Breast epithelium (tissue), 3 donors: ENCODE data around the gene SPCS2.

Experiments
- CTCF ChIP-seq, 3 donors: fragments of 450-650 bp; IDR thresholded peaks; one replicate each; pipeline ENCODE4 v1.5.1; 2016 to 2017; ENCODE audit warnings: antibody characterized with exemption in 3 of 3, mild to moderate bottlenecking in 3 of 3, moderate library complexity in 3 of 3
- POLR2AphosphoS5 ChIP-seq, 3 donors: sonication (generic); formaldehyde crosslinking; IDR thresholded peaks; one replicate each; pipeline ENCODE4 v1.6.1; 2017; ENCODE audit warnings: antibody characterized with exemption in 3 of 3

GRCh38 chr11:74978041-74978440 is 29.0 kb downstream of the SPCS2 start:
- TF ChIP-seq CTCF (IDR thresholded peaks at IDR 0.05) (no peak), POLR2AphosphoS5 (IDR thresholded peaks at IDR 0.05) (no peak)
